Activated T-helper 1 cell treated with anti-CD3 and anti-CD28 coated beads, Interleukin-2, amount 50 U/mL, for 16 hours (primary cell): ENCODE results near the gene SLC30A2.

ENCODE experiments used
- DNase-seq, 2 donors: peaks; one replicate each; pipeline ENCODE4 v3.0.0-alpha.2; 2020; ENCODE audit warnings: low read depth in 1 of 2, low spot score in 1 of 2

Gene SLC30A2

DNA sequence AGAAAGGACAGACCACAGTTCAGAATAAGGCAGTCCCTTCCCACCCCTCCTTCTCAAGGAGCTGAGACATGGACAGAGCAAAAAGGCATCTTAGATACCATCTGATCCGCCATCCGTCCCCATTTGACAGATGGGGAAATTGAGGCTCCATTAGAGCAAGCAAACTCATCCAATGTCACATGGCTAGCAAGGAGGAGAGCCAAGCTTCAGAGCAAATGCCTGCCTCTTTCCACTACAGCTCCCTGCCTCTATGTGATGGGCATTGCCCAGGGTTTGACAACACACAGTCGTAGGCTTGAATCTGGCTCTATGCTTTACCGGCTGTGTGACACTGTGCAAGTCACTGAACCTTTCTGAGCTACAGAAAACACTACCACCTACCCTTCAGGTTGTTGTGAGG is 3.9 kb downstream of the SLC30A2 start:
- DNase-seq: no peak

DNA sequence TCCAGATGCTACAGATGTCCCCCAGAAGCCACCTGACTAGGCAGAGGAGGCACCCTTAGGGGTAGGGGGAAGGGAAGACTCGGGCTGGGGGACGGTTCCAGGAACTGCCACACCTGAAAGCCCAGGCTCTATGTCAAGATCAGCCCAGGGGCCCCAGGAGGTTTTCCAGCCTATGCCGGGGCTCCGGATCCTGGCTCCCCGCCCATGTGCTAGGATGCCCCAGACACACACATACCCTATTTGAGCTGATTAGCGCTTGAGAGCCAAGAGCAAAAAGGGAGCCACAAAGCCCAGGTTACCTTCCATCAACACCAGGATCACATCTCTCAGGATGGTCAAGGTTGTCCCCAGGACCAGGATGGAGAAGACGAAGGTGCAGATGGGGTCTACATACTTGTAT is 4.5 kb downstream of the SLC30A2 start:
- no peak for DNase-seq

DNA sequence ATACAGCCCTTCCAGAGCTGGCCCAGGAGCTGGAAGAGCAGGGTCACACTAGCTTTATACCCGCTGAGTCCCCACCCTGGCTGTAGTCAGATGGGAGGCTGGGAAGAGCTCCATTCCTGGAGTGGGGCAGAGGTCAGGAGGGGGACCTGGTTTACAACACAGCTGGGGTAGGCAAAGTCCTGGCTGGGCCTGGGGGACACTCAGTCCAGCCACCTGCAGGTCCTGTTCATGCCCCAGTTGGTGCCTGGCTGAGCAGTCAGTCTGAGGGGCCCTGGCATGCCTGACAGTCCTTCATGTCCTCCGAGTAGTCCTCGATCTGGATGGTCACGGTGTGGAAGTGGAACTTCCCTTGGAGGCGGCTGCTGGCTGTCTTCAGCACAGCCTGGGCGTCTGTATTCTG is 7.0 kb downstream of the SLC30A2 start:
- DNase-seq: no peak

DNA sequence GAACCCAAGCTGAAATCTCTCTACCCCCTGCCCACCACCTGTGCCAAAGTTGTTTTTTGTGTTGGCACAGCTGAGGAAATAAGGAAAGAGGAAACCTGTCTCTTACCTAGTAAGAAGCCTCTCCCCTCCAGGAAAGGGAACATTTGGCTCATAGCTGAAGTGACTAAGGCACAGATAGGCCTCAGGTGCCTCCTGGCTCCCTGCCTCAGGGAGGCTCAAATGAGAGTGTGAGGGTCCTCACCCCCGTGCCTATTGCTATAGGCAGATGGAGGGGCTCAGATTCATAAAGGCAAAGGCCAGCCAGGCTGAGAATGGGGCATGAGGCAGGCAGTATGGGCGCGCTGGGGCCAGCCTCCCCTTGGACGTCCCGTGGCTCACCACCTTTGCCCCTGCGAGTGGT is 7.4 kb downstream of the SLC30A2 start:
- DNase-seq: no peak

DNA sequence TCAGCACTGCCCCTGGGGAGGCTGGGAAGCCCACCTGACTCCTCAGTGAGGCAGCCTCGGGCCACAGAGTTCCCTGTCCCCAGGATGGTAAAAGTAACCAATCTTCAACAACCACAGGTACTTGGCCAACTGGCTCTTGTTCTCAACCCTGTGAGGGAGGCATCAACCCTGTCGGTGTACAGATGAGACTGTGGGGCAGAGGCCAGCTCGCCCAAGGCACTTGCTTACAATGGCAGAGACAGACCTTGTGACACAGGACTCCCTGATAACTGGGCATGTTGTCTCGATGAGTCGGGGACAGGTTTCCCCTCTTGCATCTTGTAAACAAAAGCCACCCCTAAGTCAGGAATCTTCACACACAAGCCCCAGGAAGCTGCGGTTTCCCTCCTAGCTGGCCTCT is 8.0 kb downstream of the SLC30A2 start:
- no peak for DNase-seq

DNA sequence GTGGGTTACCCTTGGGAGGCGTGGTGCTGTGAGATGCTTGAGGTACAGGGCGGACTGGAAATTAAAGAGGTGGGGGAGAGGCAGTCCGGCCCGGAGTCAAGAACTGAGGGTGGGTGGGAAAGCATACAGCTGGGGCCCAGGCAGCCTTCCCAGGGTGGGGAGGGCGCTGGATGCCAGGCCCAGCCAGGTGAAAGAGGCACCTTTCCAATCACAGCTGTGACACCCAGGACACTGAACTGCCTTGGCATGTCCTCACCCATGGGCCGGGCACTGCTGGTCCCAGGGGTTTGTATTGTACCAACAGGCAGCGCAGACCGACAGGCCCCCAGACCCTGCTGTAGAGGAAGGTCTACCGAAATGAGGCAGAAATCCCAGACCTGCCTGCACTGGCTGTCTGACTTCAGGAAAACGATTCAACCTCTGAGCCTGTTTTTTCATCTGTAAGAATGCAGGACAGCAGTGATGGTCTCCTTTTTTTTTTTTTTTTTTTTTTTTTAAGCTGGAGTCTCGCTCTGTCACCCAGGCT is 9.1 kb downstream of the SLC30A2 start:
- DNase-seq: no peak

DNA sequence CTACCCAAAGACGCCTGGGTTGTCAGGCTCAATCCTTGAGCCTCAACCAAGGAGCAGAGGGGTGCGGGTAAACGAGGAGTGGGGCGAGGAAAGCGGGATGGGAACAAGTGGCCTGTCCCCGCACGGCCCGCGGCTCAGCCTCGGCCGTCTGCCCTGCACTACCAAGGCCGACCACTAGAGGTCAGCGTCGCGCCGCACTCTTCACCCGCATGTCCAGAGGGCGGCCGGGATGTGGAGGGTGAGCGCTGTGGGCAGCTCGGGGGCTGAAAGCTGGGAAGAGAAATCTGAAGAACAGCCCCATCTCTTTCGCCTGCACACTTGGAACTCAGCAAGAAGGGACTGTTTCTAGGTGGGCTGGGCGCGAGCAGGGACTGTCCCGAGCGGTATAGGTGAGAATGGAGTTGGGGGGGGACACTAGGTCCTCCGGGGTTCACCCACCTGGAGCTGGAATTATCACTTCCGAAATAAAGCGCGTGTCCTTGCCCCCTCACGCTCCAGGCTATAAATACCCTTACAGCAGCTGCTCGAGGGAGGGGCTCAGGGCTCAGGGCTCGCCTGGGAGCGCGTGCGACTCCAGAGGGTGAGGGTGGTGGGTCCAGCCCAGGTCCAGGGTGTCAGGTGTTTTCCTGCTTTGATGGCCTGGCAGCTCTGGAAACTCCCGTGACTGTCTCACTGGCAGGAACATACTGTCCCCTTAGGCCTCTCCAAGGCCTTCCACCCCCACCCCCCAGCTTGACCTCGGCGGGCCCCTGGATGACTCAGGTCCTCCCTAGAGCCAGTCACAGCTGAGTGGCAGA is 9.8 kb downstream of the SLC30A2 start:
- DNase-seq: peak; percentile 63 to 66

DNA sequence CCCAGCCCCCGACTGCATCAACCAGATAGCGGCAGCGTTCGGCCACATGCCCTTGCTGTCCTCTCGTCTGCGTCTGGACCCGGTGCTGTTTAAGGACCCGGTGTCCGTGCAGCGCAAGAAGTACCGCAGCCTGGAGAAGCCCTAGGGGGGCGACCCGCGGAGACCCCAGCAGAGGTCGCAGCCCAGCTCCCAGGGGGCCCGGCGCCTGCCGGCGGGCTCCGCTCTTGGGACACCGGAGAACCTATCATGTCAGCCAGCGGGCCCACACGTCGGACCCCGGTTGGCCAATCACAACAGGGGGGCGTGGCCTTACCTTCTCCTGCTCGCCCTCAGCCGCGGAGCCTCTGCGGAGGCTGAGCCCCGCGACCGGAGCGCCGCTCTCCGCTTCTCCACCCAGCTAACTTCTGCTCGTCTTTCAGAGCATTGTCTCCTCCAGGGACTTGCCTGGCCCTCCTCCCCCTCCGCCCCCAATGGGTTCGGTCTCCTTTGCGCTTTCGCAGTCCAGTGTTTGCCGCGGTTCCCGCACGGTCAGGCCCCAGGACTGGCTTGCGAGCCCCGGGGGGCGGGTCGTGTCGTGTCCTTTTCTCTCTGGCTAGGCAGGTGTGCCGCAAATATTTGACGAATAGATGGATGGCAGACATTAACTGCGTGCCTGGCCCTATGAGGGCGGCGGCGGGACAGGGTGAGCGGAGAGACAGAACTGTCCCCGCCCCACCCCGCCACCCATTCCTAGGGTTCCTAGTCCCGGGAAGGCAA is 10.5 kb downstream of the SLC30A2 start:
- DNase-seq: peak; percentile 78 to 88

DNA sequence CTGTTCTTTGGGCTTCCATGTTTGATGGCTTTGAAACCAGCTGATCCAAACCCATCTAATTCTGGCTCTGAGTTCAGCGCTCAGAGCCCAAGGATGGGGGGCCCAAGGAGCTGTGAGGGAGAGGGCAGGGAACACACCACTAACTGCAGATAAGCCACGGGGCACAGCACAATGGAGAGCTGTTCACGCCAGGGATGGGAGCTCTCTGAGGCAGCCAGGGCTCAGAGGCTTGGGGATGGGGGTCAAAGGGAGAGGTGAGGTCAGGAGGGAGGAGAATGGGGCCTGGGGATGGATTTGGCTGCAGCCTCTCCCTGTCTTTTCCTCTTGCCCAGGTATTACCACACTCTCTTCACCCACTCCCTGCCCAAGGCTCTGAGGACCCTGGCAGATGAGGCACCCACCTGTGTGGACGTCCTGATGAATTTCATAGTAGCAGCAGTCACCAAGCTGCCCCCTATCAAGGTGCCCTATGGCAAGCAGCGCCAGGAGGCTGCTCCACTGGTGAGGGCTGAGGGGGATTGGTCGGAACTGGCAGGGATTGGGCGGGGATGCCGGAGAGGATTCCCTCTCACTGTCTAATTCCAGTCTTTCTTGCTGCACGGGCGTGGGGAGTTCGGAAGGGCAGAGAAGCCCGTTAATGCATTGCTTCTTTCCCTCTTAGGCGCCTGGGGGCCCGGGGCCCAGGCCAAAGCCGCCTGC is 11.3 kb downstream of the SLC30A2 start:
- DNase-seq: no peak

DNA sequence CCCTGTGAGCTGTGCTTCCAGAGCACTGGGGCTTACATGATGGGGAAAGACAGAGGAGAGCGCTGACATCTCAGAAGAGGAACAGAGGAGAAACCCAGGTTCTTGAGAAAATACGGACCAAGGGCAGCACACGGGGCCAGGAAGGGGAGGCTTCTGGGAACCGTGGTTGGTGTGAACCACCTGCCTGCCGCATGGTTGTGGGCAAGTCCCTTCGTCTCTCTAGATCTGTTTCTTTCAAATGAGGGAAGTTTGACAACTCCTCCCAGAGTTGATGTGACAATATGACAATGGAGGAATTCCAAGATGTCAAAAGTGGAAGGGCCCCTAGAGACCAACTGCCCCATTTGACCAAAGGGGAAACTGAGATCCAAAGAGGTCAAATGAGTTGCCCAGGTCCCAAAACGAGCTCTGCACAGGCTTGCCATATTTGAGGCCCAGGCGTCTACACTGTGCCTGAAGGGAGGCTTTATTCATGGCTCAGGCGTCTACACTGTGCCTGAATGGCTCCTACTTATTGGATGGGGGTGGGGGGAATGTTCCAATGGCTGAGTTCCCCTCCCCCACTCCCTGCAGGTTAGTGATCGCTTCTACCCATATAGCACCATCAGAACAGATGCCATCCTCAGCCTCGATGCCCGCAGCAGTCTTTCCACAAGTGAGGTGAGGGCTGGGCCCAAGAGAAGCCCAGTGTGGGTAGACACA is 13.1 kb downstream of the SLC30A2 start:
- no peak for DNase-seq

DNA sequence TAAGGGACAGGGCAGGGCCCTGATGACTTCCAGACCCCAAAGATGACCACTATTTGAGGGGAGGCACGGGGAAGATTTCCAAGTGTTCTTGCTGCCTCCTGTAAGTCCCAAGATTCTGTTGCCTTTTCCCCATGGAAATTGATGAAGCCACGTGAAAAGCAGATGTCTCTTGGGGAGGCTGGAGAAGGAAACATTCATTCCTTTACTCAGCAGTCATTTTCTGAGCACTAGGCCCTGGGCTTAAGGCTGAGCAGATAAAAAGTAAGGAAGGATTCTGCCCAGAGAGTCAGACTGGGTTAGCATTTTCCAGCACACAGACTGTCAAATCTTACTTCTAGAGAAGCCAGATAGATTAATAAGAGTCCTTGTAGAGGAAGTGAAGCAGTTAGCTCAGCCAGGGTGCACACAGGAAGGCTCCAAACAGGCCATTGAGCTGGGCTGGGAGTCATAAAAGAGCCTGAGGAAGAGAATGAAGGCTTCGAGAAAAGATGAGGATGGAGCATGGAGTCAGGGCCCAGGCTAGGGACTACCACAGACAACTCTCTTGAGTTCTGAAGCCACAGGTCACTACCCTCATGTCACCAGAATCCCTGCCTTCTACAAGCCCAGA is 14.2 kb downstream of the SLC30A2 start:
- DNase-seq: no peak

DNA sequence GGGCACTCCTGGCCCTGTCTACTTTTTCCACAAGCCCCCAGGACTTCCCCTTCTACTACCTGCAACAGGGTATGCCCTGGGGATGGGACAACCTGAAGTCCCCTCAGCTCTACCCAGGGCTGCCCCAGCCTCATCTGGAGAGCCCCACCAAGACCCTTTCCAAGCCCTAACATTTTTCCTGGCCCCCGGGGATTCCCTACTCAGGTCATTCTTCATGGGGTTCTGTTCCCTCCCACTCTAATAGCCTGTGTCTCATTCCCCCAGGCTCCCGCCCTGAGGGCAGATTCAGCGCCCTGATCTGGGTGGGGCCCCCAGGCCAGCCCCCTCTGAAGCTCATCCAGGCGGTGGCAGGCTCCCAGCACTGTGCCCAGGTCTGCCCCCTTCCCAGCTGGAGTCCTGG is 14.7 kb downstream of the SLC30A2 start:
- no peak for DNase-seq

DNA sequence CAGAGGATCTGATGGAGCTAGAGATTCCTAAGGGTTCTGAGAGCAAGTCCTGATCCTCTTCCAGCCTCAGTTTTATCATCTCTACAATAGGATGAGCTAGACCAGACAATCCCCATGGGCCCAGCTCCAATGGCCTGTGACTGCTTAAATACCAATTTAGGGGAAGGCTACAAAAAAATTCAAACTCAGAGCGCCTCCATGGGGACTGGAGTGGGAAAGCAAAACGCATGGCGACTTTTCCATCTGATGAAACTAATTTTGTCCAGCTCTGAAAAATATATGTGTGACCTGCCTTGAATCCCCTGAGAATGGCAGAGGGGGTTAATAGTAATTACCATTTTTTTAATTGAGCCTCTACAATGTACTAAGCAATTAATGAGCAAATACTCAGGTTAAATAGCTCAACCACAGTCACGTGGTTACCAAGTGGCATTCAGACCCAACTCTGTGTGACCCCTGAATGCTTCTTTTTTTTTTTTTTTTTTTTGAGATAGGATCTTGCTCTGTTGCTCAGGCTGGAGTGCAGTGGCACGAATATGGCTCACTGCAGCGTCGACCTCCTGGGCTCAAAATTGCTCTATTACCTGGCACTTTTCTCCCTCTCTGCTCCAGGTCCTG is 15.9 kb downstream of the SLC30A2 start:
- DNase-seq: no peak

DNA sequence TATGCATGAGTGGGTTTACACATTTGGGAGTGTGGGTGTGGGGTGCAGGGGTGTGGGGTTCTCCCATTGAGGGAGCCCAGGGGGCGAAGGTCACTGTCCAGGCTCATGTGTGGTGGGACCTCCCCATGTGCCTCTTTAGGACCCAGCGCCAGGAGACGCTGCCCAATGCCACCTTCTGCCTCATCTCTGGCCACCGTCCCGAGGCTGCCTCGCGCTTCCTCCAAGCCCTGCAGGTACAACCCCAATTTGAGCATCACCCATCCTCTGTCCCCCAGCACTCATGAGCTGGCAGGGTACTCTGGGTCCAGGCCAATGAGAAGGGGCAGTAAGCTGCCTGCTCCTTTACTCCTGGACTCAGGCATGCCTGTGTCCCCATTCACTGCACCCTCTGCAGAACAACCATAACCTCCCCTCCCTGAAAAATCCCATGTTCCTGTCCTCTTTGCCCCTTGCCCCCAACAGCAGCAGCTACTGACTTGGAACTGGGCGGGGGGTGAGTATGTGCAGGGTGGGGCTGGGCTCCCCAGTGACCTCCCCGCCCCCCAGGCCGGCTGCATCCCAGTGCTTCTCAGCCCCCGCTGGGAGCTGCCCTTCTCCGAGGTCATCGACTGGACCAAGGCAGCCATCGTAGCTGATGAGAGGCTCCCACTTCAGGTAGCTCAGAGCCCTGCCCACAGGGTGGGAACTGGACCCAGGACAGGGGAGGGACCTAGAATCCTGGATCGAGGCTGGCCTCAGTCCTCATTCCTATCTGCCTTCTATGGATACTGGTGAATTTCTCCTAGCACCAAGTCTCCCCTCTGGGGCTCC is 16.7 kb downstream of the SLC30A2 start:
- DNase-seq: no peak

DNA sequence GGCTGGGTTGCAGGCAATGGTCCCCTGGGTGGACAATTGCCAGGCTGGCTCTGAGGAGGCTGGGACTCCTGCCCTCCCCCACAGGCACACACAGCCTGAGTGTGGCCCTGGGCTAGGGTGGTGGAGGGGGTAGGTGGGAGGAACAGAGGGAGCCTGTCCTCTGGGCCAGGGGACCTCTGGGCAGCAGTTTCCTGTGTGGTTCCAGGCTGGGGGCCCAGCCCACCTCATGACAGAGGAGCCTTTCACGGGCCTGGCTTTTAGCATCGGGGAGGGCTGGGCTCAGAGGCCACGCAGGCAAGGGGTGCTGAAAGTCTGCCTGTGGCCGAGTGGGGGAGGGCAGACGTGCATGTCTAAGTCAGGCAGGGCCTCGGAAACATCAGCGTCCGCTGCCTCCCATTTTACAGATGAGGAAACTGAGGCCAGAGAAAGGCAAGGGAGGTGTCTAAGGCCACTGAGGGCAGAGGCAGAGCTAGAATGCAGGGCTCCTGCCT is 17.4 kb downstream of the SLC30A2 start:
- DNase-seq: no peak

DNA sequence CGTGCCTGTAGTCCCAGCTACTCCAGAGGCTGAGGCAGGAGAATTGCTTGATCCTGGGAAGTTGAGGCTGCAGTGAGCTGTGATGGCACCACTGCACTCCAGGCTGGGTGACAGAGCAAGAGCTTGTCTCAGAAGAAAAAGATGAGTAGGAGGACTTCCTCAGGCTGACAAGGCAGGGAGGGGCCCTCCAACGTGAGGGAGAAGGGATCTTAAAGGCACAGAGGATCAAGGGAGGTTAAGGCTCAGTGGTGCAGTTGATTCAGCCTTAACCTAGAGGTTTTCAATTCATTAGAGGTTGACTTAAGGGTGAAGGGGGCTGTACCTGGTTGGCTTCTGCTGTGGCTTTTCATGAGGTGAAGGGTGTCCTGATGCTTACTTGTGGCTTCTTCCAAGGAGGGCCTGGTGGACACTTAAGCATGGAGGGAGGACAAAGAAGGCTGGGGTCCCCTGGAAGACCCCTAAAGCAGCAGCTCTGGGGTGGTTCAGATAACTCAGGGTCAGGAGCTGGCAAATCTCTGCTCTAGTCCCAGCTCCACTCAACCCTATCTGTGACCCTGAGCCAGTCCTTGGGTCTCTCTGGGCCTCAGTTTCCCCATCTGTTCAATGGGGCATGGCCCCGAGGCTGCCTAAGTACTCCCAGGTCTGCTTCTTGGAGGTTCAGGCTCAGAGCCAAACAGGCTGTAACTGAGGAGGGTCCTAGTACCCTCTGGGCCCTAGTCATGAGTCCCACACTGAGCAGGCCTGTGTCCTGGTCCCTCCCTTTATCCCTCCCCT is 18.0 kb downstream of the SLC30A2 start:
- DNase-seq: no peak

DNA sequence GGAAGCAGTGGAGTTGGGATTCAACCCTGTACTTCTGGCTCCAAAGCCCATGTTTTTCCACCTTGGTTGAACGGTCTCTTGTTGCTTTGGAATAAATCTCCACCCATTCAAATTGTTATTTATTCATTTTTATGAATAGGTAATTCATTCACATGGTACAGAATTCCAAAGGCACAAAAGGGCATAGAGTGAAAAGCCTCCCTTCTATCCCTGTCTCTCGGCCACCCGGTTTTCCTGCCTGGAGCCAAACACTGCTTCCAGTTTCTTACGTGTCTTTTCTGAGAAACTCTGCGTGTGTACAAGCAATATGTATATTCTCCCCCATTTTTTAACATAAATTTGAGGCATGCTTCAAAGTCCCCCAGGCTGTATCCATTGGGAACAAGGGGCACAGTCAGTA is 20.4 kb downstream of the SLC30A2 start:
- DNase-seq: no peak

DNA sequence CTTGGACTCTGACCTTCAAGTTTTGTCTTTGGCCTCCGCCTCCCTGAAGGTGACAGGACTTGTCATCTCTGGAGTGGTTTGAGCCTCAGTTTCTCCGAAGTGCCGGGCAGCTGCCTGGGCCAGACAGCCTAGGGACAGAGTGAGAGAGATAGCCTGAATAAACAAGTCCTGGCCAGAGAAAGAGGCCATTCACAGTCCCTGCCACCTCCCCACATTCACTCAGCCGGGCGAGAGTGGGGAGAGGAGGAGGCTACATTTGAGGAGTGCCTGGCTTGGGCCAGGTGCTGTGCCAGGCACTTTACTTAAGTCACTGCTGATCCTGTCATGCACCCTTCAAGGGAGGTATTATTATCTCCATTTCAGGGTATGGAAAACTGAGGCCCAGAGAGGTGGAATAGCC is 20.9 kb downstream of the SLC30A2 start:
- no peak for DNase-seq

DNA sequence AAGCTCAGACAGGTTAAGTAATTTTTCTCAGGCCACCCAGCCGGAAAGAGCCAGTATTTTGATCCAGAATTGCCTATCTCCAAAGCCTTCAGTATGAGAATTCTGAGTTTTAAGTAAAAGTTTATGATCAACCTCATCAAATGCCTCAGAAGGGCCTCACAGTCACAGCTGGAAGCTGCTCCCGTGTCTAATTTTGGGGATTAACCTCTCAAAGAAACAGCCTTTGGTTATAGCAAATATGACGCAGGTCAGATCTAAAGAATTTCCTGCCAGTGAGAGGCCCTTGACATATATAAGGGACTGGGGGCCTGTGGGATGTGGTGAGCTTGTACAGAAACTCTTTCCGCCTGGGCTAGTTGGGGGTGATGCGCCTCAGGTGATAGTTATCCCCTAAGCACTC is 22.1 kb downstream of the SLC30A2 start:
- no peak for DNase-seq
